ENCODE measurements around the gene QRICH2. TPM values are rescaled to one million over a fixed set of nuclear protein-coding genes. Genes with fewer than 3 reads are reported as not detected.

Gene QRICH2
- total and polyA plus RNA-seq, 3 donors from 2014 or later, result 27.0 to 43.4 (median 39.0) TPM

- Histone ChIP-seq H3K27ac (no peak overlapping the region), H3K36me3 (ENCODE audit: low read depth, missing control alignments) (no peaks in the 10 kb centered on the region), H3K27me3 (no peaks in the 10 kb centered on the region), H3K4me1 (peaks cover 10% of the 10 kb centered on the region), H3K4me3 (no peak overlapping the region), H3K9me3 (no peaks in the 10 kb centered on the region)
- intact Hi-C loops (cut with DNase I; ENCODE audit: low total_unique reads), result no loop called here
- 87 to 93% methylated on average over 2 of the region's 2 CpGs for WGBS, 2 donors
- DNase-seq, result no peak
- TF ChIP-seq CTCF (IDR thresholded peaks at IDR 0.05), result no peak
- no peak for TF ChIP-seq POLR2A (IDR thresholded peaks at IDR 0.05)
Measured at GRCh38 chr17:76331083-76331482, 23.0 kb upstream of the QRICH2 start.

- H3K27me3 ChIP-seq, result no peaks in the 10 kb centered on the region
- no peaks in the 10 kb centered on the region for H3K36me3 ChIP-seq (ENCODE audit: low read depth, missing control alignments)
- intact Hi-C loops (cut with DNase I; ENCODE audit: low total_unique reads), result no loop called here
- H3K27ac ChIP-seq, result no peak overlapping the region
- H3K4me1 ChIP-seq, result peaks cover 11% of the 10 kb centered on the region
- H3K4me3 ChIP-seq, result no peak overlapping the region
- 84 to 92% methylated on average over 8 of the region's 8 CpGs for WGBS, 2 donors
- no peak for DNase-seq
- H3K9me3 ChIP-seq, result no peaks in the 10 kb centered on the region
- no peak for TF ChIP-seq POLR2A (IDR thresholded peaks at IDR 0.05)
- TF ChIP-seq CTCF (IDR thresholded peaks at IDR 0.05), result no peak
Measured at GRCh38 chr17:76329664-76330063, 21.6 kb upstream of the QRICH2 start.

- 82 to 88% methylated on average over 6 of the region's 6 CpGs for WGBS, 2 donors
- intact Hi-C loops (cut with DNase I; ENCODE audit: low total_unique reads), result no loop called here
- H3K4me1 ChIP-seq, result peaks cover 11% of the 10 kb centered on the region
- H3K27me3 ChIP-seq, result no peaks in the 10 kb centered on the region
- H3K9me3 ChIP-seq, result no peaks in the 10 kb centered on the region
- H3K4me3 ChIP-seq, result no peak overlapping the region
- TF ChIP-seq POLR2A (IDR thresholded peaks at IDR 0.05), result no peak
- no peak for TF ChIP-seq CTCF (IDR thresholded peaks at IDR 0.05)
- DNase-seq, result no peak
- H3K27ac ChIP-seq, result no peak overlapping the region
- no peaks in the 10 kb centered on the region for H3K36me3 ChIP-seq (ENCODE audit: low read depth, missing control alignments)
Measured at GRCh38 chr17:76327696-76328095, 19.6 kb upstream of the QRICH2 start.

GRCh38 chr17:76326306-76326705 lies 18.2 kb upstream of the QRICH2 start:
- H3K27me3 ChIP-seq, result no peaks in the 10 kb centered on the region
- no peaks in the 10 kb centered on the region for H3K9me3 ChIP-seq
- DNase-seq, result no peak
- WGBS, 2 donors, result 49 to 65% methylated on average over 1 of the region's 1 CpG
- no peak overlapping the region for H3K4me3 ChIP-seq
- intact Hi-C loops (cut with DNase I; ENCODE audit: low total_unique reads), result no loop called here
- no peak for TF ChIP-seq CTCF (IDR thresholded peaks at IDR 0.05)
- no peak for TF ChIP-seq POLR2A (IDR thresholded peaks at IDR 0.05)
- H3K27ac ChIP-seq, result no peak overlapping the region
- H3K4me1 ChIP-seq, result peaks cover 11% of the 10 kb centered on the region
- H3K36me3 ChIP-seq (ENCODE audit: low read depth, missing control alignments), result no peaks in the 10 kb centered on the region

- H3K27ac ChIP-seq, result no peak overlapping the region
- no peaks in the 10 kb centered on the region for H3K36me3 ChIP-seq (ENCODE audit: low read depth, missing control alignments)
- intact Hi-C loops (cut with DNase I; ENCODE audit: low total_unique reads), result no loop called here
- WGBS, 2 donors, result 89 to 93% methylated on average over 3 of the region's 3 CpGs
- H3K4me3 ChIP-seq, result no peak overlapping the region
- H3K9me3 ChIP-seq, result no peaks in the 10 kb centered on the region
- TF ChIP-seq POLR2A (IDR thresholded peaks at IDR 0.05), result no peak
- TF ChIP-seq CTCF (IDR thresholded peaks at IDR 0.05), result no peak
- peaks cover 4% of the 10 kb centered on the region for H3K4me1 ChIP-seq
- no peaks in the 10 kb centered on the region for H3K27me3 ChIP-seq
- DNase-seq, result no peak
Measured at GRCh38 chr17:76318586-76318985, 10.5 kb upstream of the QRICH2 start.

Data from testis (tissue), 3 donors.